HepG2 (cell line): ENCODE measurements around the gene PRDX3. TPM values are rescaled to one million over a fixed set of nuclear protein-coding genes. Genes with fewer than 3 reads are reported as not detected.

Experiments
- ATAC-seq: fragments of 200-7000 bp; cut with Tn5 transposase; 3 replicates; pipeline ENCODE4 v1.9.1; 2020; ENCODE audit warnings: mild to moderate bottlenecking, moderate library complexity
- BruUV-seq: library from RNA; stranded (reverse); fragments of 400-500 nt; replicated peaks from 2 replicates; lab custom pipeline; 2021; lab: Mats Ljungman, UMichigan
- CTCF ChIA-PET: fragments of 300-600 bp; formaldehyde crosslinking; extraction: SDS; loops from one replicate; lab custom pipeline; 2021; ENCODE audit warnings: low total read pairs, inconsistent platforms, low intra/inter-chr PET ratio; lab: Yijun Ruan, JAX
- POLR2A ChIA-PET: fragments of 350-600 bp; sonication (Branson Sonifier 250); formaldehyde crosslinking; loops from one replicate; lab custom pipeline; 2020; ENCODE audit warnings: antibody characterized with exemption, inconsistent platforms; lab: Yijun Ruan, JAX
- DNase-seq: peaks from one replicate; pipeline ENCODE4 v3.0.0-alpha.2; 2015; ENCODE audit warnings: low spot score
- FAIRE-seq: peaks from 3 replicates; lab custom pipeline; 2011; peaks lifted over from hg19 to GRCh38; lab: Jason Lieb, UNC
- H2AFZ ChIP-seq: one replicate; pipeline ENCODE4 v1.6.1; 2011; ENCODE audit warnings: low read length, inconsistent platforms
- H3K27ac ChIP-seq: fragments of 300-600 bp; 3 replicates; pipeline ENCODE4 v1.8.0; 2011; ENCODE audit warnings: mixed run types, mild to moderate bottlenecking, mixed read lengths, low read length, inconsistent platforms; ENCODE audit not compliant: insufficient read depth; ENCODE audit errors: extremely low read length
- H3K27me3 ChIP-seq, 2 experiments: fragments of 200-600 bp in 1 of 2; 2 replicates in 1 of 2; 3 replicates in 1 of 2; pipeline versions ENCODE4 v1.6.0 to v1.8.0; 2011; ENCODE audit warnings: low read length in 2 of 2, mild to moderate bottlenecking in 2 of 2, moderate library complexity in 2 of 2, inconsistent platforms in 1 of 2; ENCODE audit not compliant: insufficient read depth in 2 of 2, control insufficient read depth in 1 of 2
- H3K36me3 ChIP-seq, 2 experiments: fragments of 200-600 bp in 1 of 2; replicated peaks in 1 of 2; 2 replicates in 1 of 2; 3 replicates in 1 of 2; pipeline versions ENCODE4 v1.5.1 to v1.8.0; 2011; ENCODE audit warnings: low read length in 2 of 2, inconsistent platforms in 1 of 2; ENCODE audit not compliant: insufficient read depth in 2 of 2, control insufficient read depth in 1 of 2
- H3K4me1 ChIP-seq: 2 replicates; pipeline ENCODE4 v1.5.1; 2012; ENCODE audit warnings: low read length, inconsistent platforms; ENCODE audit not compliant: insufficient read depth
- H3K4me2 ChIP-seq: 2 replicates; pipeline ENCODE4 v1.6.0; 2011; ENCODE audit warnings: low read depth, low read length, inconsistent platforms
- H3K4me3 ChIP-seq, 3 experiments: fragments of 200-600 bp in 1 of 3; sonication (generic), shearing (Covaris generic) in 1 of 3; replicated peaks in 1 of 3; 2 replicates each; pipeline ENCODE4 v1.5.1; 2011 to 2016; ENCODE audit warnings: low read length in 3 of 3, inconsistent platforms in 2 of 3, low read depth in 2 of 3, mild to moderate bottlenecking in 2 of 3, control low read depth in 1 of 3, mixed read lengths in 1 of 3; ENCODE audit not compliant: insufficient read depth in 1 of 3
- H3K79me2 ChIP-seq: one replicate; pipeline ENCODE4 v1.6.1; 2011; ENCODE audit warnings: low read length, inconsistent platforms; ENCODE audit not compliant: insufficient read depth
- H3K9ac ChIP-seq: 2 replicates; pipeline ENCODE4 v1.6.0; 2011; ENCODE audit warnings: mild to moderate bottlenecking, low read depth, low read length, inconsistent platforms; ENCODE audit not compliant: insufficient read depth
- H3K9me3 ChIP-seq: 2 replicates; pipeline ENCODE4 v1.5.1; 2012; ENCODE audit warnings: mild to moderate bottlenecking, low read length
- H4K20me1 ChIP-seq: 2 replicates; pipeline ENCODE4 v1.6.0; 2011; ENCODE audit warnings: inconsistent platforms, mild to moderate bottlenecking, low read length, moderate library complexity; ENCODE audit not compliant: insufficient read depth
- ARID5B ChIP-seq: IDR thresholded peaks from 2 replicates; pipeline ENCODE4 v1.4.0; 2020; ENCODE audit warnings: mild to moderate bottlenecking, missing genetic modification reagents
- CBX2 ChIP-seq, 2 experiments: fragments of 200-600 bp in 1 of 2; sonication (generic); formaldehyde crosslinking in 1 of 2; IDR thresholded peaks; 2 replicates each; pipeline versions ENCODE4 v1.7.0 to v1.8.1; 2018 to 2022; ENCODE audit warnings: low read depth in 2 of 2, low read length in 1 of 2, mild to moderate bottlenecking in 1 of 2, missing genetic modification reagents in 1 of 2
- EHMT2 ChIP-seq: fragments of 200-600 bp; sonication (generic); IDR thresholded peaks from 2 replicates; pipeline ENCODE4 v1.7.0; 2017; ENCODE audit warnings: antibody characterized with exemption, low read depth, low read length, borderline replicate concordance
- FOXP1 ChIP-seq, 2 experiments: fragments of 450-650 bp in 1 of 2; IDR thresholded peaks; 2 replicates each; pipeline ENCODE4 v1.6.1; 2017 to 2018; ENCODE audit warnings: antibody characterized with exemption in 1 of 2
- MYPOP ChIP-seq: sonication (generic); formaldehyde crosslinking; IDR thresholded peaks from 2 replicates; pipeline ENCODE4 v1.8.1; 2023; ENCODE audit warnings: mild to moderate bottlenecking, moderate library complexity, missing genetic modification reagents
- NR2F2 ChIP-seq: IDR thresholded peaks from 2 replicates; pipeline ENCODE4 v1.6.1; 2012; ENCODE audit warnings: low read depth, inconsistent platforms, borderline replicate concordance
- RCOR2 ChIP-seq: IDR thresholded peaks from 2 replicates; pipeline ENCODE4 v1.6.1; 2016; ENCODE audit warnings: missing biosample characterization, missing genetic modification reagents
- SOX13 ChIP-seq, 3 experiments: fragments of 450-650 bp in 1 of 3; sonication (generic) in 1 of 3; formaldehyde crosslinking in 1 of 3; IDR thresholded peaks in 2 of 3; conservative IDR thresholded peaks in 1 of 3; 2 replicates each; pipeline versions ENCODE4 v1.5.0 to v1.6.1; 2016 to 2020; ENCODE audit warnings: antibody characterized with exemption in 1 of 3, mild to moderate bottlenecking in 1 of 3, missing compliant biosample characterization in 1 of 3, missing genetic modification reagents in 1 of 3, moderate library complexity in 1 of 3
- ZBTB10 ChIP-seq: sonication (generic); formaldehyde crosslinking; IDR thresholded peaks from 2 replicates; pipeline ENCODE4 v1.4.0; 2020; ENCODE audit warnings: missing genetic modification reagents, borderline replicate concordance
- ZFP82 ChIP-seq: sonication (generic); formaldehyde crosslinking; IDR thresholded peaks from 2 replicates; pipeline ENCODE4 v1.5.1; 2020; ENCODE audit warnings: mild to moderate bottlenecking, missing genetic modification reagents, borderline replicate concordance
- WGBS: methylation state at CpG from one replicate; pipeline ENCODE4 v1.1.6; 2017; ENCODE audit warnings: low lambda C conversion rate; 5-methylcytosine and 5-hydroxymethylcytosine counted together
- in situ Hi-C: cut with HindIII; loops from 2 replicates; pipeline ENCODE4 v1.10.0; 2017; ENCODE audit warnings: low pct_unique_long_range_greater_than_20kb; ENCODE audit not compliant: extremely low pct_ligation_motif_present
- intact Hi-C: fragments of 100-400 bp; cut with micrococcal nuclease; formaldehyde crosslinking; loops from one replicate; pipeline ENCODE4 v1.10.0; 2022; ENCODE audit not compliant: unreplicated experiment
- polyA plus RNA-seq, 8 experiments: library from polyadenylated mRNA; depleted of rRNA in 3 of 8; stranded (reverse) in 7 of 8; unstranded in 1 of 8; fragments of >200 nt; fragmentation: Illumina TruSeq in 4 of 8; extraction: Trizol in 4 of 8; gene quantifications; 2 replicates each; pipeline versions ENCODE4 v1.2.1 to v1.2.3, GENCODE V29; 2011 to 2016; ENCODE audit warnings: low read depth in 4 of 8, missing spikeins in 1 of 8, mixed read lengths in 1 of 8; ENCODE audit not compliant: insufficient read depth in 1 of 8
- total RNA-seq, 5 experiments: library from RNA; depleted of rRNA; stranded (reverse); fragments of >200 nt; fragmentation: Illumina TruSeq; extraction: Trizol; gene quantifications; 2 replicates each; pipeline ENCODE4 v1.2.3, GENCODE V29; 2016; ENCODE audit warnings: low read depth in 1 of 5

Gene PRDX3
- total and polyA plus RNA-seq, 2 of the 13 experiments (the other 11 are each of a cell fraction or from before 2014, with no cell fraction given), result 407 to 565 TPM

GRCh38 chr10:119205894-119206602 lies 27.4 kb upstream of the PRDX3 start (continued):
- peak; percentile 29 for TF ChIP-seq MYPOP (CRISPR knock-in tag)
- no peak for TF ChIP-seq CBX2 (IDR thresholded peaks at IDR 0.05; ENCODE audit: low read depth, low read length)
- no peak for TF ChIP-seq CBX2 (CRISPR knock-in tag; IDR thresholded peaks at IDR 0.05; ENCODE audit: low read depth)
- TF ChIP-seq ZBTB10, result no peak
- TF ChIP-seq, all 625 proteins: peak for 133

- Histone ChIP-seq H3K27ac (peak overlapping the region; percentile 45), H3K9ac (no peak overlapping the region), H3K27me3 (no peaks in the 10 kb centered on the region; a peak in 1 of 5 replicates), H3K4me2 (peak overlapping the region; percentile 46), H3K9me3 (no peaks in the 10 kb centered on the region), H4K20me1 (no peaks in the 10 kb centered on the region), H3K4me1 (peaks cover 57% of the 10 kb centered on the region), H3K79me2 (peaks cover under 1% of the 10 kb centered on the region), H2AFZ (peak overlapping the region; percentile 46), H3K4me3 (peak overlapping the region in 2 of 3 experiments; percentile 2 to 19; a peak in 1 of 6 replicates), H3K36me3 (no peaks in the 10 kb centered on the region)
- ChIA-PET POLR2A (interaction anchor here (1.0 to 2.8 kb wide), 3 partner anchors 51 to 115 kb away, joined by 4 to 10 read pairs (median 5); no protein-coding TSS in a partner anchor), CTCF (no interaction called here)
- WGBS, result 4% methylated on average over 4 of the region's 4 CpGs
- in situ Hi-C loops, result no loop called here
- peak; percentile 55 for DNase-seq
- no TSS peak for BruUV-seq
- intact Hi-C loops, result no loop called here
- no peak for ATAC-seq
- no peak for FAIRE-seq
- TF ChIP-seq EHMT2 (no peak), RCOR2 (CRISPR knock-in tag) (0 out of 2 replicates have a peak, but pooled peaks have one; percentile 34), NR2F2 (no peak), ZFP82 (CRISPR knock-in tag) (no peak), ARID5B (CRISPR knock-in tag) (peak; percentile 35; the same call in 1 of the 2 replicates), FOXP1 (IDR thresholded peaks at IDR 0.05) (no peak), FOXP1 (CRISPR knock-in tag; IDR thresholded peaks at IDR 0.05) (peak; percentile 12; the same call in 1 of the 2 replicates), SOX13 (IDR thresholded peaks at IDR 0.05) (0 out of 2 replicates have a peak, but pooled peaks have one; percentile 21), SOX13 (CRISPR knock-in tag; conservative IDR thresholded peaks at IDR 0.05 in 1 of 2, IDR thresholded peaks at IDR 0.05 in 1 of 2) (peak in 1 of 2 experiments; percentile 85; a peak in 2 of 4 replicates)
Observed at GRCh38 chr10:119203006-119203405, 24.4 kb upstream of the PRDX3 start.
